Gastrocnemius medialis (tissue), 4 donors: ENCODE data around the gene PRND. TPM values are rescaled to one million over a fixed set of nuclear protein-coding genes. Genes with fewer than 3 reads are reported as not detected.
"Not testable (repeated sequence)": the region's sequence is repeated elsewhere in the genome, so short reads cannot be mapped to it uniquely, and the experiment has no call there.

Source experiments
- ATAC-seq, 2 donors: fragments of 150-250 bp; one replicate each; pipeline ENCODE4 v1.9.1; 2016
- DNase-seq, 2 donors: peaks; one replicate each; pipeline ENCODE4 v3.0.0-alpha.2; 2019
- H3K27ac ChIP-seq, 4 donors: fragments of 200-600 bp; sonication (generic); 1 replicate in 1 of 4; 2 replicates in 3 of 4; pipeline ENCODE4 v1.5.1; 2016 to 2018; ENCODE audit warnings: mild to moderate bottlenecking in 2 of 4, moderate library complexity in 1 of 4
- H3K27me3 ChIP-seq, 3 donors: fragments of 200-600 bp; sonication (generic) in 2 of 3; 1 replicate in 1 of 3; 2 replicates in 2 of 3; pipeline versions ENCODE4 v1.5.1 to v1.6.0; 2016 to 2019; ENCODE audit warnings: mild to moderate bottlenecking in 1 of 3, moderate library complexity in 1 of 3
- H3K36me3 ChIP-seq, 2 donors: fragments of 200-600 bp; sonication (generic) in 1 of 2; one replicate each; pipeline ENCODE4 v1.5.1; 2017 to 2018
- H3K4me1 ChIP-seq, 2 donors: fragments of 200-600 bp; sonication (generic) in 1 of 2; one replicate each; pipeline ENCODE4 v1.5.1; 2016 to 2017; ENCODE audit warnings: mild to moderate bottlenecking in 2 of 2
- H3K4me3 ChIP-seq, 4 donors: fragments of 200-600 bp; sonication (generic) in 3 of 4; 1 replicate in 1 of 4; 2 replicates in 3 of 4; pipeline ENCODE4 v1.5.1; 2016 to 2019; ENCODE audit warnings: mild to moderate bottlenecking in 2 of 4
- H3K9me3 ChIP-seq, 3 donors: fragments of 200-600 bp; sonication (generic) in 2 of 3; 1 replicate in 1 of 3; 2 replicates in 2 of 3; pipeline ENCODE4 v1.5.1; 2016 to 2019
- POLR2A ChIP-seq, 2 donors: fragments of 450-650 bp; IDR thresholded peaks; one replicate each; pipeline ENCODE4 v1.6.1; 2017; ENCODE audit warnings: antibody characterized with exemption in 2 of 2, mild to moderate bottlenecking in 2 of 2, moderate library complexity in 2 of 2
- in situ Hi-C, 4 donors: fragments of 200-750 bp; cut with MboI; loops; one replicate each; pipeline versions ENCODE4 v1.15.0 to v1.8.0; 2017; ENCODE audit warnings: low sequenced_read_pairs in 4 of 4
- intact Hi-C: fragments of 100-400 bp; cut with DNase I; formaldehyde crosslinking; loops from one replicate; pipeline ENCODE4 v1.15.1; 2023; ENCODE audit warnings: low total_unique reads
- total RNA-seq, 4 donors: library from RNA; depleted of rRNA; stranded (reverse); fragments of >200 nt; gene quantifications; one replicate each; pipeline versions ENCODE4 v1.1.0 to v1.2.3, GENCODE V29; 2016
- TF ChIP-seq, protein P1 (sequence below), 5 experiments: fragments of 450-650 bp in 3 of 5; fragments of 200-600 bp in 2 of 5; sonication (generic) in 2 of 5; IDR thresholded peaks in 4 of 5; conservative IDR thresholded peaks in 1 of 5; 1 replicate in 4 of 5; 2 replicates in 1 of 5; pipeline ENCODE4 v1.5.1; 2016 to 2019; ENCODE audit warnings: antibody characterized with exemption in 5 of 5, mild to moderate bottlenecking in 3 of 5, moderate library complexity in 3 of 5

Gene PRND
- total RNA-seq, 4 donors from 2014 or later: not detected

- TF ChIP-seq, protein P1, sequence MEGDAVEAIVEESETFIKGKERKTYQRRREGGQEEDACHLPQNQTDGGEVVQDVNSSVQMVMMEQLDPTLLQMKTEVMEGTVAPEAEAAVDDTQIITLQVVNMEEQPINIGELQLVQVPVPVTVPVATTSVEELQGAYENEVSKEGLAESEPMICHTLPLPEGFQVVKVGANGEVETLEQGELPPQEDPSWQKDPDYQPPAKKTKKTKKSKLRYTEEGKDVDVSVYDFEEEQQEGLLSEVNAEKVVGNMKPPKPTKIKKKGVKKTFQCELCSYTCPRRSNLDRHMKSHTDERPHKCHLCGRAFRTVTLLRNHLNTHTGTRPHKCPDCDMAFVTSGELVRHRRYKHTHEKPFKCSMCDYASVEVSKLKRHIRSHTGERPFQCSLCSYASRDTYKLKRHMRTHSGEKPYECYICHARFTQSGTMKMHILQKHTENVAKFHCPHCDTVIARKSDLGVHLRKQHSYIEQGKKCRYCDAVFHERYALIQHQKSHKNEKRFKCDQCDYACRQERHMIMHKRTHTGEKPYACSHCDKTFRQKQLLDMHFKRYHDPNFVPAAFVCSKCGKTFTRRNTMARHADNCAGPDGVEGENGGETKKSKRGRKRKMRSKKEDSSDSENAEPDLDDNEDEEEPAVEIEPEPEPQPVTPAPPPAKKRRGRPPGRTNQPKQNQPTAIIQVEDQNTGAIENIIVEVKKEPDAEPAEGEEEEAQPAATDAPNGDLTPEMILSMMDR (IDR thresholded peaks at IDR 0.05 in 4 of 5, conservative IDR thresholded peaks at IDR 0.05 in 1 of 5): no peak
- no peak for TF ChIP-seq POLR2A (IDR thresholded peaks at IDR 0.05)
- in situ Hi-C loops (no loop called here), intact Hi-C loops (no loop called here)
- Histone ChIP-seq H3K4me3 (no peak overlapping the region), H3K9me3 (no peaks in the 10 kb centered on the region), H3K27me3 (no peaks in the 10 kb centered on the region), H3K36me3 (no peaks in the 10 kb centered on the region), H3K4me1 (no peaks in the 10 kb centered on the region), H3K27ac (no peak overlapping the region)
- DNase-seq (no peak), ATAC-seq (no peak)
These were observed 27.6 kb downstream of the PRND start for GRCh38 chr20:4749326-4749725.

DNA sequence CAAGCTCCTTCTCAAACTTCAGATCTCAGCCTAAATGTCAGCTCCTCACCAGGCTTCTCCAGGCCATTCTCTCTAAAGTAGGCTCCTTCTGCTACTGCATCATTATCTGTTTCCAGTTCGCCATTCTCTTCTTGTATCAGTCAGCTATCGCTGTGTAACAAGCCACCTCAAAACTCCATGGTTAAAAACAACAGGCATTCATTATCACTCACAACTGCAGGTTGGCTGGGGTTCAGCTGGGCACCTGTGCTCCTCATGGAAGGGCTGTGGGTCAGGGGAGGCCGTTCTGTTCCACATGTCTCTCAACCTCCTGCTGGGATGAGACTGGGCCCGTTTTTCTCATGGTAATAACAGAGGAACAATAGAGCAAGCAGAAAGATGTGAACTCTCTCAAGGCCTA lies 28.7 kb downstream of the PRND start:
- no peaks in the 10 kb centered on the region for H3K4me1 ChIP-seq
- H3K9me3 ChIP-seq: no peaks in the 10 kb centered on the region
- H3K27me3 ChIP-seq: no peaks in the 10 kb centered on the region
- intact Hi-C loops (no loop called here), in situ Hi-C loops (loop anchor here in 1 of 4 donors (10.0 kb wide), 1 partner anchor 344 kb away; no protein-coding TSS in a partner anchor)
- H3K4me3 ChIP-seq: no peak overlapping the region
- no peak for ATAC-seq
- TF ChIP-seq, protein P1 (IDR thresholded peaks at IDR 0.05 in 4 of 5, conservative IDR thresholded peaks at IDR 0.05 in 1 of 5): no peak
- no peak for TF ChIP-seq POLR2A (IDR thresholded peaks at IDR 0.05)
- no peaks in the 10 kb centered on the region for H3K36me3 ChIP-seq
- H3K27ac ChIP-seq: no peak overlapping the region
- DNase-seq: no peak

DNA sequence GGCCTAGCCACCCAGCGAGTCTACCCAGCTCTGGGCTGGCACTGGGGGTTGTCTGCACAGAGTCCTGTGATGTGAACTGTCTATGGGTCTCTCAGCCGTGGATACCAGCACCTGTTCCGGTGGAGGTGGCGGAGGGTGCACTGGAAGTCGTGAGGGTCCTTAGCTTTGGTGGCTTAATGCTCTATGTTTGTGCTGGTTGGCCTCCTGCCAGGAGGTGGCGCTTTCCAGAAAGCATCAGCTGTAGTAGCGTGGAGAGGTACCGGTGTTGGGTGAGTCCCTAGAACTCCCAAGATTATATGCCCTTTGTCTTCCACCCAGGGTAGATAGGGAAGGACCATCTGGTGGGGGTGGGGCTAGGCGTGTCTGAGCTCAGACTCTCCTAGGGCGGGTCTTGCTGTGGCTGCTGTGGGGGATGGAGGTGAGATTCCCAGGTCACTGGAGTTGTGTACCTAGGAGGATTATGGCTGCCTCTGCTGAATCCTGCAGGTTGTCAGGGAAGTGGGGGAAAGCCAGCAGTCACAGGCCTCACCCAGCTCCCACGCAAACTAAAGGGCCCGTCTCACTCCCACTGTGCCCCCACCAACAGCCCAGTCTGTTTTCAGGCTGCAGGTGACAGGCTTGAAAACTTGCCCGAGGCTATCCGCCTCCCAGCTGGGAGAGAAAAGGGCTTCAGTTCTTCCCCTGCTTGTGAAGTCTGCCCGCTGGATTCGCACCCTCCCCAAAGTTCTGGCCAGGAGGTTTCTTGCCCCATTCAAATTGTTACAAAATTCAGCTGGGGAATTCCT lies 37.6 kb downstream of the PRND start:
- H3K36me3 ChIP-seq, H3K9me3 ChIP-seq, DNase-seq, intact Hi-C loops, H3K4me1 ChIP-seq, H3K27me3 ChIP-seq, H3K27ac ChIP-seq, H3K4me3 ChIP-seq, ATAC-seq: not testable (repeated sequence)
- in situ Hi-C loops: loop anchor here in 2 of 4 donors (5.0 to 10.0 kb wide), 2 partner anchors 198 to 336 kb away; no protein-coding TSS in a partner anchor

- no peaks in the 10 kb centered on the region for H3K36me3 ChIP-seq
- ATAC-seq (no peak), DNase-seq (no peak)
- H3K9me3 ChIP-seq: no peaks in the 10 kb centered on the region
- H3K27me3 ChIP-seq: peaks cover 0 to 6% (median 5%) of the 10 kb centered on the region in 3 donors
- peaks cover 0 to 5% of the 10 kb centered on the region in 2 donors for H3K4me1 ChIP-seq
- in situ Hi-C loops (no loop called here), intact Hi-C loops (no loop called here)
- no peak for TF ChIP-seq POLR2A (IDR thresholded peaks at IDR 0.05)
- TF ChIP-seq, protein P1 (IDR thresholded peaks at IDR 0.05 in 4 of 5, conservative IDR thresholded peaks at IDR 0.05 in 1 of 5): no peak
- no peak overlapping the region for H3K27ac ChIP-seq
- H3K4me3 ChIP-seq: no peak overlapping the region
These were observed 41.6 kb downstream of the PRND start for GRCh38 chr20:4763261-4763660.

GRCh38 chr20:4763723-4764510 lies 42.2 kb downstream of the PRND start:
- in situ Hi-C loops (no loop called here), intact Hi-C loops (no loop called here)
- H3K4me3 ChIP-seq: no peak overlapping the region
- no peak for DNase-seq
- H3K27ac ChIP-seq: no peak overlapping the region
- no peaks in the 10 kb centered on the region for H3K9me3 ChIP-seq
- H3K27me3 ChIP-seq: peaks cover 0 to 6% (median 5%) of the 10 kb centered on the region in 3 donors
- no peak for TF ChIP-seq POLR2A (IDR thresholded peaks at IDR 0.05)
- H3K36me3 ChIP-seq: no peaks in the 10 kb centered on the region
- ATAC-seq: no peak
- H3K4me1 ChIP-seq: peaks cover 0 to 5% of the 10 kb centered on the region in 2 donors
